ENCODE results near the gene SYNPO2.

The SYNPO2 gene

DNA sequence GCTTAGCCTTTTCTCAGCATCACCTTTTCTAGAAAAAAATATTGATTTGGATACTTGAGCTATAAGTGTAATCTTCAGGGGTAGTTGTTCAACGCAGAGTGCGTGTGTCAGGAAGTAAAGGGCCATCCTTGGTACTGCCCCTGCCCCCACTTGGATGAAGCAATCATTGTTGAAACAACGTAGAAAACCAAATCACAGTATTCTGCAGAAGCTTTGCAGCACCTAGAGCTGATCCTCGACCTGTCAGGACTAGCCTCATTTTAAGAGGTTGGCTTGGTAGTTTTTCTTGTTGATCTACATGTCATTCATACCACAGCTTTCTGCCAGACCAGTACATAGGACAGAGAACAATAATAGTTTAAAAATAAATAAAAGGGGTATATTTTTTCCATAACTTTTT lies 181.6 kb downstream of the SYNPO2 start:
- no peak for DNase-seq

DNA sequence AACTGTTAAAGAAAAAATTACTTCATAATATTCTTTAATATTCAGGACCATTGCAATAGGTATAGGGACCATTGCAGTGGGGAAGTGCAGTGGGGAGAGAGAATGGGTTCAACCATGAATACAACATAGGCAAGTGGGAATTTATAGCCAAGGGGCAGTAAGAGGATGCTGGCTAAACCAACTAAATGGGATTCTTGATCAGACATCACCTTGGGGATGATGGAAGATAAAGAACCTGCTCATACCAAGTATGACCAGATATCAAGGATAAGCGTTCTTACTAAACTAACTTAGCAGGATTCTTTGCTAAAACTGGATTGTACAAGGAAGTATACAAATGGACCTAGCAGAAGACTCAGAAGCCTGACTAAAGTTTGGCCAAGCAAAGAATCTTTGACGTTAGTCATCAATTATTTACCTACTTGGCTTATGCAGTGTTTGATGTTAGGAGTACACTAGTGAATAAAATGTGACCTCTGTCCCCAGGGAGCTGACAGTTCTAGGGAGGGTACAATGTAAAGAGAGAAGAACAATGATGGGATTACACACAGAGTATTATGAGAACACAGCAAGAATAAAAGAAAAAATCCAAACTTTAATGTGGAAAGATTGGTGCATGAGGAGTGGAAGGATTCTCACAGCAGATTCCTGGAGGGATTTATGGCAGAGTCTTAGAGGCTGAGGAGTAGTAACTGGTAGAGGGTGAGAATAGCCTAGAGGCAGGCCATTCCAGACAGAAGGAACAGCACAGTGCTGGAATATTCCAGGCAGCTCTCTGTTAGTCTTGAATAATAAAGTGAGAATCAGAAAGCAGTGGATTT lies 192.3 kb downstream of the SYNPO2 start:
- DNase-seq, result no peak

DNA sequence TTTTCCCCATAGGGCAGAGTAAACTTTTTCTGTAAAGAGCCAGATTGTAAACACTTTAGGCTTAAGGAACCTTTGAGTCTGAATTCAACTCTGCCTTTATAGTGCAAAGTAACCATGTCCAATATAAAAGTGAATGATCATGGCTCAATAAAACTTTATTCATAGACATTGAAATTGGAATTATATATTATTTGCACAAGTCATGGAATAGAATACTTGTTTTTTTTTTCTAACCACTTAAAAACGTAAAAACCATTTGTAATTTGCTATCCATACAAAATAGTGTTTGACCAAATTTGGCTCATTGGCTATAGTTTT lies 192.8 kb downstream of the SYNPO2 start:
- DNase-seq, result no peak

DNA sequence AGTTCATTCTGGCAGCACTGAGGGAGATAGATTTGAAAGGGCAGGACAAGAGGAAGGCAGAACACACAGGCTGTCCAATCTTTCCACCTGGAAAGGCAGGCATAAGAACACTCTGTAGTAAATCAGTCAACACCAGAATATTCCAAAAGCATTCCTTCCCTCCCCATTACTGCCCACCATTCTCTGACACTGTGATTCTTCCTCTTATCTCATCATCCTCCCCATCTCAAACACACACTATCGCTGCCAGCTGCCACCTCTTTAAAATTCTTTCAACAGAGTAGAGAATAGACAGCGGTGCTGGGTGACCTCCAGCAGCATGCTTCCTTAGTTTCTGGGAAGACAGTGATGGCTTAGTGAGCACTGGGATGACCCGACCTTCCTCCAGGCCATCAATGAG lies 193.3 kb downstream of the SYNPO2 start:
- no peak for DNase-seq

DNA sequence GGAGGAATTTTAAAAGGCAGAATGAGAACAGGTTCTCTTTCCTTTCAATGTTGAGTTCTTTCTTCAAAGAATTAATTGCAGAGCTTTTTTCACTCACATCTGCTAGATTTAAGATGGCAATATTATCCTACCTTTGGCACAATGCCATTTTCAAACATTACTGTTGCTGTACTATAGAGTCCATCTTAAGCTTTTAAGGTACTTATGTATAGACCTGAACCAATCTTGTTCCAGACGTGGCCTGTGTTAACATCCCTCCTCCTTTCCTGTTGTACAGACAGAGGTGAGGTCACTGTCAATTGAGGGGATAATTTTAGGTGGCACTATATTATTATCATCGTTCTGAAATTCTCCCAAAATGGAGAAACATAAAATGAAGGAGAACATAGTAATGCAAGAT lies 194.0 kb downstream of the SYNPO2 start:
- no peak for DNase-seq

DNA sequence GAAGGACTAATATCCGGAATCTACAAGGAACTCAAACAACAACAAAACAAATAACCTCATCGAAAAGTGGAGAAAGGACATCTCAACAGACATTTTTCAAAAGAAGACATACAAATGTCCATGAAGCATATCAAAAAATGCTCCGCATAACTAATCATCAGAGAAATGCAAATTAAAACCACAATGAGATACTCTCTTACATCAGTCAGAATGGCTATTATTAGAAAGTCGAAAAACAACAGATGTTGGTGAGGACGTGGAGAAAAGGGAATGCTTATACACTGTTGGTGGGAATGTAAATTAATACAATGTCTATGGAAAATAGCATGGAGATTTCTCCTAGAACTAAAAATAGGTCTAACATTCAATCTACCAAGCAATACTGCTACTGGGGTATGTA lies 195.9 kb downstream of the SYNPO2 start:
- DNase-seq, result no peak

DNA sequence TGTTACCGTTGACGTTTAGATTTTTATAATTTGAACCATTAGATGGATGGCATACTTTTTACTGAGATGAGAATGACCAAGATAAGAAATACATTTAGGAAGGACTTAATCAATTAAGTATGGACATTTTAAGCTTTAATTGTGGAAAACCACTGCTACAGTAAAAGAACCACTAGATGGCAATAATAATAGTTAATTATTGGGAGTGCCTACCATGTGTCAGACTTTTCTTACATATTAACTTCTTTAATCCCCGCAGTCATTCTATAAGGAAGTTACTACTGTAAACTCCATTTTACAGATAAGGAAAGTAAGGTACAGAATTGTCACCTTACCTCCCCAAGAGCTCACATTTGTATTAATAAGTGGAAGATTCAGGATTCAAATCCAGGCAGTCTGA lies 198.5 kb downstream of the SYNPO2 start:
- peak; percentile 26 to 29 for DNase-seq

DNA sequence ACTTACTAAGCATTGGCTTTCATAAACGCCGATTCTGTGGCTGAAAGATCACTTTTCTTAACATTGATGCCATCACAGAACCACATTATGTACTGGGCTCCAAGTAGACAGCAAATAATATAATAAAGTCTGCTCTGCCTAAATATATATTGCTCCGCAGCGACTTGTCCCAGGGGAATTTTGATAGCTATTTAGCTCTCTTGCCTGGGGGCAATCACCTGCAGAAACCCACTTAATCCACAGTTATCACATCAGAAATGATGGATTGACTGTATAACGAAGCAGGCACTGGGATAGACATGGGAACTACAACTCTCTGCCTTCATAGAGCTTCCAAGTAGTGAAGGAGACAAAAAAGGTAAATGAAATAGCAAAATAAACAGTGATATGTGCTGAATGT lies 199.0 kb downstream of the SYNPO2 start:
- no peak for DNase-seq

DNA sequence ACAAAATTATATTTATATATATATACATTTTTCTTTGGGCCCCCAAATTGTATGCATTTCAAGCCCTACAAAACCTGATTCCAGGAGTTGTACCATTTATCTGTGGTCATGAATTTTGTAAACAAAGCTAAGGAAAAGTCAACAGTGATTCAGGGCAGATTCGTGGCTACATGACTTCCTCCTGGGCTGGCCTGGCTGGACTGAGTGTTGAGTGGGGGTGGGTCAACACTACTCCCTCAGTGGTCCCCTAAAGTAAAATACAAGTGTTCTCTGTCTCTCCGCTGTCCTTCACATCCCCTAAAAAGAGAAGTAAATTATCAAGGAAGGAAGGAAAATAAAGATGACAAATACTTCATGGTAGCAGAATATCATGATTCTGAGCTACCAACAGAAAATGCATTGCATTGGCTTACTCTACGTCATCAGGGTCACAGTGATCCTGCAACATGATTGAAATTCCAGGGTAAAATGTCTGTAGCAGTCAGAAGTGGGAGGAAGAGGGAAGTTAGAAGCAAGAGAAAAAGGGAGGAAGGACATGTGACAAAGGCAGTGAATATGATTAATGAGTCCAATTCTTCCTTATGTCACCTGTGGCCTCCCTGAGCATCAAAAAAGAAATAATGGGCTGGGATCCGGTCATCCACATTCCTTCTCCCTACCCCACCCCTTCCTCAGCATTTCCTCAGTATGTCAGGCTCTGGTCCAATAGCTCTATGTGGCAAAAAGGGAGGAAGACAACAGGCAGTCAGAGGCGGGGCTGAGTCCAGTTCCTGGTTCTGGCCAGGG lies 204.6 kb downstream of the SYNPO2 start:
- DNase-seq, result peak; percentile 33 to 61

DNA sequence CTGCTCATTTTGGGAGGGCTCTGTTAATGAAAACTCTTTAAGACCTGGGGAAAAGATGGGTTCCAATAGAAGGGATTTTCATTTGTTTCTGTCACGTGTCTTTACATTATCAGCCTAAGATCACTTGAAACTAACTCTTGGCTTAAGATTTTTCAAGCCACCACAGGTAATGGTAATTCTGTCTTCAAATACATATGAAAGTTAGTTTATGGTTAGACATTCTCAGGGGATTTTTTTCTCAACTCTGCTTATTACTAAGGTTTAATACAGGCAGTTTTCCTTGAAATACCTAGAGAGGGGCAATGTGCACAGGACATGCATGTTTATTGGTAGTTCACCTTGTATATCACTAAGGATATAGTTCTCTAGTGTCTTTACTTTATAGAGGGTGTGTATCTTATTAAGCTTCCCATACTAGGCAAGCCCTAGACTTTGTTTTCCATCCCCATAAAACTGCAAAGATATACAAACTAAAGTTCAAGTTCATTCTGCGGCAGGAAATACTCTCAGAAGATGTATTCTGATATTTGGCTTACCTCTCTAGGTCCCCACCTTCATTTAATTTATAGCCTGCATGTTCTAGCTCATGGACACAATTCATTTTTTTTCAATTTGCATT lies 208.7 kb downstream of the SYNPO2 start:
- no peak for DNase-seq

DNA sequence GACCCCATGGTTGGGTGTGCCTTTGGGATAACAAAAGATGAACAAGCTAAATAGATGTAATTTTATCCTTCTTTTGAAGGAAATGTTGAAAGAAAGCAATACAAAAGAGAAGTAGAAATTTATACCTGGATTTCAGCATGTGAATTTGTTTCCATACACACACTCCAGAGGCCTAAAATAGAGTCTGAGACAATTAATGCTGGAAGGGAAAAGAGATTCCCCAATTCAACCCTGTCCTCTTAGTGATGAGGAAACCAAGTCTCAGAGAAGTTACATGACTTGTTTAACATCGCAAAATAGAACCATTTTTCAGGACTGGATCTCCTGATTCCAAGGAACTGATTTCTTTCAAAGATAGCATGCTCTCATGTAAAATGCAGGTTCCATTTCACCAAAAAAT lies 209.7 kb downstream of the SYNPO2 start:
- DNase-seq, result no peak

DNA sequence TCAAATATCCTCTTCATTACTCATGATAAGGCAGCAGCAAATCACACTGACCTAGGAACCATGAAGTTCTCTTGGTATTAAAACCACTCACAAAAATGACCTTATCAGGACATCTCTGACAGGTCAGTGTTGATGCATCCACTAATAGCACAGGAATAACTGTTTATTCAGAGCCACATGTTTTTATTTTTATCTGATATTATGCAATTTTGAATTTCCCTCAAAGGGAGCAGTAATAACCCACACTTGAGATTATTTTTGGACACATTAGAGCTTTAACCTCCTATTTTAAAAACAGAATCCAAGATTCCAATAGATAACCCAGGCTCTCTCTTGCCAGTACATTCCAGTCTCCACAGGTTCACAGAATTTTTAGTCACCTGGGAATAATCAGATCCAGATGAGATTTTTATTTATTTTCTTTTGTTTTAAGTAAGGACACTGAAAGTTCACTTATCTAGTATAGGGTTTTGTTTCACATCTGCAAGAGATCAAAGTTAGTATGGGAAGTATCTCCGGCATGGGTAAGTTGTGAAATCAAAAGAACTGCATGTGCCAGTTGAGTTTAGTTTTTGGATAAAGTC lies 210.7 kb downstream of the SYNPO2 start:
- DNase-seq, result peak; percentile 46 to 71

DNA sequence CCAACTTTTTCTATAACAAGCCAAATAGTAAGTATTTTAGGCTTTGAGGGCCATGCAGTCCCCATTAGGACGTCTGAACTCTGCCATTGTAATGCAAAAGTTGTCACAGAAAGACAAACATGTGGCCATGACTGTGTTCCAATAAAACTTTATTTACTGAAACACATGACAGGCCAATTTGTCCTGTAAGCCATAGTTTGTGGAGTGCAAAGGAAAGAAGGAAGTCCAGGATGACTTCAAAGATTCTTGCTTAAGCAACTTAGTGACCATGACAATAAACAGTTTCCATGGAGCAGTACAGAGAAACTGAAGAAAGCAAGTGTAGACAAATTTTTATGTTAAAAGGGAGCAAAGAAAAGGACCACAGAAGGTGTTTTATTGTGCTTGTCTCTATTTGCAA lies 212.0 kb downstream of the SYNPO2 start:
- peak; percentile 74 to 89 for DNase-seq

DNA sequence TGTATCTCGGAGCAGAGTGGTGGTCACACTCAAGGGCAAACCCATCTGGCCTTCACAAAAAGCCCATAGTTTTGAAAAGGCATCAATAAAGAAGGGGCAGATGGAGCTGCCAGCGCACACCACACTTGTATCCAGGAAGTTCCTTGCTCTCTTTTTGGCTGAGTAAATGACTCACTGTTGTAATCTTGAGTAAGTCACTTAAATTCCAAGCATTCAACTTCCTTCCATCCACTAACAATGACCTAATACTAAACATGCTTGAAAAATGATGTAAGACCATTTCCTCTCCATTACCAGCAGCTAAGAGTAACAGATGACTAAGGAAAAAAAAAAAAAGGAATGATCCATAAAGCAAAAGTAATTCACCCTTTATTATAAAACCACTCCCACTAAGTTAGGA lies 214.6 kb downstream of the SYNPO2 start:
- peak; percentile 74 to 96 for DNase-seq

DNA sequence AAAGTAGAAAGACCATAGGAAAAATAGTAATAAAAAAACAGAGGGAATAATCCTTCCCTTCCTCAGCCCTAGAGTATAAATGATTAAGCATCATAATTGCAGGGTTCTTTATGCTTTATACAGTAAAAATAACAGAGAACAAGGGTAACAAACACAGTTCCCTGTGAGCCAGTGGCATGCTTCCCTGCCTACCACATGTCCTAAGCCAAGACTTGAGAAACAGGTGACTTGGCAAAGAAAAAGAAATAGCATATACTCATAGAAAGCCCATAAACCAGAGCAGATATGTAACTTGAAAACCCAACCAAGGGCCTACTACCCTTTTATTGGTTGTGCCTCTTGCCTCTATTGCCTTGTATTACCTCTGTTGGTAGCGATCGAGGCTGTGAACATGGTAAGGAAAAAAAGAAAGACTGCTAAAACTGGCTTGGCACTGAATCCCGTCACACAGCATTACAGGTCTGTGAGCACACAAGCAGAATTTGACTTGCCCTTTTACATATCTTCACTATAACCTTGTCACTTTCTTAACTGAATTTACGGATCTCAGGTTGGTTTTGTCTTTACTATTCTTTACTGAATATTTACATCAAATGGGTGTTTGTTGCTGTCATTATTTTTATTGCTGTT lies 216.1 kb downstream of the SYNPO2 start:
- DNase-seq, result no peak

DNA sequence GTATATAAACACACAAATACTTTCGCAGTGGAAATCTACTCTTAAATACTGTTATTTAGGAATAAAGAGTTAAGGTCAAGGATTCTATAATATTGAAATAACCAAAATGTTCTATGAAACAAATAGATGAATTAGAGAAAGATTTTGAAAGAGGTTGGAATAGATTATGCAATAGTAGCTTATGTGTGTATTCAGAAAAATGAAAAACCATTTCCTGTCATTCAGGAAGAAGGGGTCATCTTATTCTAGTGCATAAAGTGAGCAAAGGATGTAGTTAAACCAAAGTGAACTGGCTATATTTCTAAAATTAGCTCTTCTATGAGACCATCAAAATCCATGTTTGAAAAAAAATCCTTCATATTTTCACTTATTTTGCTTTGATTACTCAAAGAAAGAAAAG lies 217.0 kb downstream of the SYNPO2 start:
- DNase-seq, result no peak

DNA sequence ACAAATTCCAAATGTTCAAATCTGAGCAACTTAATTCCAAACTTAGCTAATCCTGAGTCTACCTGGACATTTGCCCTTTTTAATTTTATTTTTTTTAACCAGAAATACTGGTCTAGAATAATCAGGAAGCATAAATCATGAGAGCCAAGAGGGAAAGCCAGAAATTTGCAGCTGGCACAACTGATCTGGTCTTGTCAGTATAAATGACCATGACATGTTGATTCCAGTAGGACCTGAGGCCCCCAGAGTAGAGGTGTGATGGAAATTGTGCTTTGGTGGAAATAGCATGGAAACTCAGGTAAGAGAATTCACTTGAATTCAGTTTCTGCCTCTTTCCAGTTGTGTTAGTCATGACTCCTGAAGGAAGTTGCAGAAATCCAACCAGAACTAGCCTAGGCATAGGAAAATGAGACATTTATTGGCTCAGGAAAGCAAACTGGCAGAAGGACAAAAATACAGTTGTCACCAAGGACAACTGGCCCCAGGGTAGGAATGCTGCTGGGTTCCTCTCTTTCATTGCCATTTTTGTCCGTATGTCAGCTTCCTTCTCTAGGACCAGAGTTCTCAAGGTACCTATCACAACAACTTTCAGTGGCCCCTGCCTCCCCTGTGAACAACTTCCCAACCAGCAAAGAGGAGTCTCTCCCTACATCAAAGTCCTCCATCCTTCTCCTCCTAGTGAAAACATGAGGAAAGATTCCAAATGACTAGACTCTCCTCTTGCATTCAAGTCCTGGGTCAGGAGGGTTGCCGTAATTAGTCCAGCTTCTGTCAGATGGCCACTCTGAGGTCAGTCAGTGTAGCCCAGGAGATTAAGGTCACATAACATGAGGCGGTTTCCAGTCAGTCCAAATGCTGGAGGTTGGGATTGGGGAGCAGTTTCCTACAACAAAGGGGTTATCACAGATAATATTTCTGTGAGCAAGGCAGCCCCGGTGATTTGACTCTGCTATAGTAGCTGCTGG lies 217.7 kb downstream of the SYNPO2 start:
- no peak for DNase-seq

DNA sequence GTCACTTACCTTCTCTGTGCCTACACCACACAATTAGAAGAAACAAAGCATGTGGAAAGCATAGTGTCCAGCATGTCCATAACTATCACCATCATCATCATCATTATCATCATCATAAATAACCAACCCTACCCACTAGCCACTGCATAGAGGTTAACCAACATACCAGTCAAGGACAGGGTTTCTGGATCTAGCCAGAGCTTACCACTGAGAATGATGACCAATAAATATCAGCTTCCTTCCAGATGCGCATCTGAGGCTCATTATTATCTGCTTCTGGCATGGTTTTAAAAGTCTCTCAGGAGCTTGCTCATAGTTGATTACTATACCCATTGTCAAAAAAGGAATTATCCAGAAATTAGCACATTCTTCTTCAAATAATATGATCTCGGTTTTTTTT lies 221.5 kb downstream of the SYNPO2 start:
- no peak for DNase-seq

Measured in inflammatory macrophage treated with lipopolysaccharide for 1 hour (primary cell).